Skin of body (tissue), 1 donor: Measurements from ENCODE around the gene GLP2R. TPM values are rescaled to one million over a fixed set of nuclear protein-coding genes. Genes with fewer than 3 reads are reported as not detected.

Experiments
- total RNA-seq: library from RNA; depleted of rRNA; stranded (reverse); fragments of >200 nt; gene quantifications from one replicate; pipeline ENCODE4 v1.2.3, GENCODE V29; 2014

Gene GLP2R
- total RNA-seq, 1 donor from 2014 or later, result 0.30 TPM

Other genes with a start within 250 kb of the GLP2R start
- gene CFAP52, start 249.3 kb upstream of the GLP2R start, total RNA-seq, result not detected
- gene USP43, start 180.4 kb upstream of the GLP2R start, total RNA-seq, result 0.99 TPM
- gene DHRS7C, start 34.3 kb upstream of the GLP2R start, total RNA-seq, result 15.9 TPM
- not detected for gene GSG1L2, start 3.8 kb upstream of the GLP2R start, total RNA-seq
- 0.10 TPM for gene RCVRN, start 79.3 kb downstream of the GLP2R start, total RNA-seq